NCI-H187 treated with DMSO at 0.1 percent for 48 hours (cell line): ENCODE measurements around the gene NPNT.

Source experiments
- DNase-seq: peaks from one replicate; lab custom pipeline; 2025; lab: John Stamatoyannopoulos, UW

NPNT gene

DNA sequence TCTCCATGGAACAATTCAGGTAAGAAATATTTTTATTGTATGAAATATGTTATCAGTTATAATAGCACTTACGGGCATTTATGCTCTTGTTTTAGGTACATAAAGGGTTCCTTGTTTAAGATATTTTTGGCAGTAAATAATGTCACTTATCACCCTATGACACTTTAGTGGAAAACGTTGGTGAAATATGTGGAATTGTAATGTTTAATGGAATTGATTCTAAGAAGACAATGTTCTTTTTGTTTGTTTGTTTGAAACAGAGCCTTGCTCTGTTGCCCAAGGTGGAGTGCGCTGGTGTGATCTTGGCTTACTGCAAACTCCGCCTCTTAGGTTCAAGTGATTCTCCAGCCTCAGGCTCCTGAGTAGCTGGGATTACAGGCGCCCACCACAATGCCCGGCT is 17.4 kb downstream of the NPNT start:
- no peak for DNase-seq

DNA sequence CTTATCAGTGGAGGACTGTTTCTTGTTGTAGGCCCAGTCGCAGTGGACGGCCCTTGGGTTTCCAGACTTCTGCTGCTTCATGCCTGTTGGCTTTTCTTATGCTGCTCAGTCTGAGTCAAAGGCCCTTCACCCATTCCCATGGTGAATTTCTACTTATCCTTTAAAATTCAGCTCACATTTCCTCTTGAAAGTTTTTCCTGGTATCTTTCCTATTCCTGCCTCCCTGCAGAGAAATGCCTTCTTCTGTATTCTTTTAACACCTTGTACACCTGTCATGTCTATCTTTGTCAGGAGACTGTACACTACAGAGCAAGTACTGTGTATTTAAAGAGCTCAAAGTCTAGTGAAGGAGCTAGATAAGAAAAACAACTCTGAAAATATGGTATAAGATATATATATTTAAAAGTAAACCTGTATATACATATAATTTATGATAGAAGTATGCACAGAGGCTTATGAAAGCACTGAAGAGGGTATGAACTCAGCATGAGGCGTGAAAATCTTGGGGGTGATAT is 22.0 kb downstream of the NPNT start:
- DNase-seq = no peak

DNA sequence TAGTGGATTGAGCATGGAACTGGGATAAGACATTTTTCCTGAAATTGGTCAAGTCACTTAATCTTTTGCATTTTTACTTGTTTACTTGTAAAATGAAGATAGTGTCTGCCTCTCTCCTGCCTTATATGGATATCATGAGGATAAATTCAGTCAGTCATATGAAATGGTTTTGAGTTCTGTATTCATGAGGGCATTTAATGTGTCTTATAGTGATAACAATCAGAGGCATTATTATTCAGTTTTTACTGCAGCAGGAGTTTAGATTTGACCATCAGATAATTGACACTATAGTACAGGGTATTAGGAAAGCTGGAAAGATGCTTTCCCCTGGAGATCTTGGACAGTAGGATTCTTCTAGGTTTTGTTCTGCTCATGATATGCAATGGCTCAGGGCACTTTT is 26.0 kb downstream of the NPNT start:
- no peak for DNase-seq

DNA sequence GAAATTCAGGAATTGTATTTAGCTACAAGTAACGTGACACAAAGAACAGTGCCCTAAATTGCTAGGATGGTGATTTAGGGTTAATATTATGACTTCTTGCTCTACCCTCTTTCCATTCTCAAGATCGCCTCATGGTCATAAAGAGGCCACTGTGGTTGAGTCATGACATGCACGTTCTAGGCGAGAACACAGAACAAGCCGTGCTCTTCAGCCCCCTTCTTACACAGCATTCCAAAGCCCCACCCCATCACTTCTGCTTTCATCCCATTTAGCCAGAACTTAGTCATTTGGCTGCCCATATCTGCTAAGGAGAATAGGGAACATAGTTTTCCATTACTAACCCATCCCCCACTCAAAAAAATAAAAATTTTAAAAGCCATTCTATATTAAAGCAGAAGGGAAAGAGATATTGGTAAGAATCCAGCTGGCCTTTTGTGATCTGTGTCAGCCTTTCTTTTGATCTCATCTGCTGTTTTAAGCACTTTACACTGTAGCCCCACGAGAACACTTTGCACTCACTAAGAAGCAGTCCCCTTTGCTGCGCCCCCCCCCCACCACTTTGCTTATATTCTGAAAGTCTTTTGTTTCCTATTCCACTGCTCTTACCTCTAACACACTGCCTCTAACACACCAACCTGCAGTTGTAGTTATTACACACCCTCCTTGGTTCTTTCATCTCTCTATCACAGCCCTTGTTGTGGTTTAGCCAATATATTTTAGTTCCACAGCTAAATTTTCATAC is 28.4 kb downstream of the NPNT start:
- no peak for DNase-seq

DNA sequence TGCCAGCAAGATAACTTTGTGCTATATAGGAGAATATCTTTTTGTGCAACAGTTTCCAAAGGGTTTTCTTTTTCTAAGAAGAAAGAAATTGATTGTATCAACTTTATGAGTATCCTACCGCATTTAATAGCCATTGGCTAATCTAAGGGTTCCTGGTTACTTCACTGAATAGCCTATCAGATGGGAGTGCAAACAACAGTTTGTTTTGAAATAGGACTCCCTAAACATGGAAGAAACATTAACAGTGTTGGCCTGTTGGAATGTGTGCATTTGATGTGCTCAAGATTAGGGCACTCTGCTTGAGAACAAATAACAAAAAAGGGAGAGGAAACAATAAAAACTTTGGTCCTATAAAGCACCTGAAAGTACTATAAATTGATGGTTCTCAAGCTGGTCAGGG is 29.1 kb downstream of the NPNT start:
- DNase-seq = no peak

DNA sequence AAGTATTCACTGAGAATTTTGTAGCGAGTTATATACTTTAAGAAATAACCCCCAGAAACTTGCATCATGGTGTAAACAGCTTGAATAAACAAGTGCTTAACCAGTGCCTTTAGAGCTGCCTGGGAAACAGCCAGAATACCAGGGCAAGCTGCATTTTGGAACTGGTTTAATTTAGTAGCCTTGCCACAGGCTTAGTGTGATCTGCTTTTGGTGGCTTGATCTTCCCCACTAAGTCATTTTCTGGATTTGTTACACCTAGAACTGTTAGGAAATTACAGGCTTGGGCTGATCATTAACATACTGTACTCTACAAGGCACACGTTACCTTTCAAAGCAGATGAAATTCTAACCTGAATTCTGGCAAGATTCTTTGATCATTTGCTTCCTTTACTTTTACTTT is 35.4 kb downstream of the NPNT start:
- no peak for DNase-seq

DNA sequence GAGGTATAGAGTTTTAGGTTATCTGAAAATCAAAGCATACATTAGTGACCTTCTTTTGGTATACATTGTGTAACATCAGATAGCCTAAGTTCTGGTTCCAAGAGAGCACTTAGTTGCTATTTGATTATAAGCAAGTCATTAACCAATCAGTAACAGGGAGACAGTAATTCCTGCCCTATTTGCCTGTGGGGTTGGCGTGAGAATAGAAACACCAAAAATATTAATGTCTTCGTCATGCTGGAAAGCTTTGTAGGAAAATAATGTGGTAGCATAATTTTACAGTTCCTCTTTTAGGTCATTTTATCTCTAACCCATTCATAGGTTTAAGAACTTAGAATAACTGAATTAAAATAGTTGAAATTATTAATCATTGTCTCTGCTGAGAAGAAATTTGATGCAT is 37.8 kb downstream of the NPNT start:
- DNase-seq = no peak

DNA sequence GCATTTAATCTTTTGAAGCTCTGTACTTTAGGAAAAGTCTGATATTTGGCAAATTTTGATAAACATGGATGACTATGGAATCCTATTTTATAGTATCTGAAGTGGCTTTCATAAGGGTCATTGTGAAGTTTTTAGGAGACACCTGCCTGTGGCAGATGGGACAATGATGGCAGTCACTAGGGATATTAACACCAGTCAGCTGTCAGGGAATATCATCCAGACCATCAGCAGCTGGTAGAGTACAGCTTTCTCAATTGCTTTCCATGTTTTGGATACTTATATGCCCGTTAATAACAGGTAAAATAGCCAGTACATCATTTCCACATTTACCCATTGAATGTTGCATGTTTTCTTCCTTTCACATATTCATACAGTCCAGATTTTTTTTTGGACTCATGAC is 39.1 kb downstream of the NPNT start:
- no peak for DNase-seq

DNA sequence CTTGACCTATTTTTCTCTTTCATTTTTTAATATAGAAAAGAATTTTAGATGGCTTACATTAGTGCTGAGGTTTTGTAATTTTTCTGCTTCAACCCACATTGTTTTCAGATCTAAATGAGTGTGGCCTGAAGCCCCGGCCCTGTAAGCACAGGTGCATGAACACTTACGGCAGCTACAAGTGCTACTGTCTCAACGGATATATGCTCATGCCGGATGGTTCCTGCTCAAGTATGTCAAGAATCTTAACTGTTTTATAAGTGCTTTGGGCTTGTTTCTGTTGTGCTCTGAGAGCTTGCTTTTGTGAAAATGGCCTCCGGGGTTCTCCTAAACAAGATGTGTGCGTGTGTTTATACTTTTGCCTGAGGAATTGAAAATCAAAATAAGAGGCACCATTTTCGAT is 41.6 kb downstream of the NPNT start:
- no peak for DNase-seq

DNA sequence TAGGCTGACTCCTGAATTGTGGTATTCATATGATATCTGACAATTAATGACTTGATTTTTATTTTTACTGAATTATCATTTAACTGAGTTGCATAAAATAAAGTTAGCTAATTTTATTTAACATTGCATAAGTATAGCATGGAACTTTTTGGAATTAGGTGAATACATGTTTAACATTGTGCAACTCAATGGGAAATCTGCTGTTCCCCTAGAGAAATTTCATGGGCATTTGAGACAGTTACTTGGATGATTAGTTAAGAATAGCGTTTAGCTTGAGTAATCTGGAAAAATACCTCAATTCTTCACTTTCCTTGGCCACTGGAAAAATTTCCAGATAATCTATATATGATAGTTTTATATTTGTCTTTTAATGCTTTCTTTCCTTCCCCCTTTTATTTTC is 42.5 kb downstream of the NPNT start:
- DNase-seq = no peak

DNA sequence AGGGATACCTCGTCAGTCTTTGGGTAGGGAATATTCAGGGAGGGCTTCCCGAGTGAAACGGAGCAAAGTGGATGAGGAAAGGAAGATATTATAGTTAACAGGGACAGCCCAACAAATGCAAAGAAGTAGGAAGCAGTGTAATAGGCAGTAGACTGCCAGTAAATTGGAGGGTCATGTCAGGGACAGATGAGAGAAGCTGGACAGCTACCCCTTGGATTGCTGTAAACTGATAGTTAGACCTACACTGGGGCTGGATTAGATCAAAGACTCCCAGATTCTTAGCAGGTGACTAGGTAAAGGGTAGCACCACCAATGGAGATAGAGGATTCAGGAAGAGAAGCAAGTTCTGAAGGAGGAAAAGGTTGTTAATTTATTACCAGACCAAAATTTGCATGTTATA is 48.0 kb downstream of the NPNT start:
- DNase-seq = no peak

DNA sequence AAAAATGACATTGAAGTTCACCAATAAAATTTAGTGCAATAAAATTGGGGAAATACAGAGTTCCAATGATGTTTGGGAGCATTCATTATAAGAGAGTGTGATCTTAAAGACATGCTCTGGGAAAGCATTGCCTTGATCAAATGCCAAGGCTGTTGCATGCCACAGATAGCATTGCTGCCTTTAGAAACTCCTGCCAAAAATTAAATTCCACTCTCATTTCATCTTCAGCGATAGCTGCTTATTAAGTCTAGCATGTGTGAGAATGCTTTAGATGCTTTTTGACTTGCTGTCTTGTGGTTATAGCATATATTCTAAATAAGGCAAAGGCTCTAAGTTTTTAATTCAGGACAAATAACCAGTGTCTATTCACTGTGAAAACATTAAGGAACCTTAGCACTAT is 49.3 kb downstream of the NPNT start:
- no peak for DNase-seq

DNA sequence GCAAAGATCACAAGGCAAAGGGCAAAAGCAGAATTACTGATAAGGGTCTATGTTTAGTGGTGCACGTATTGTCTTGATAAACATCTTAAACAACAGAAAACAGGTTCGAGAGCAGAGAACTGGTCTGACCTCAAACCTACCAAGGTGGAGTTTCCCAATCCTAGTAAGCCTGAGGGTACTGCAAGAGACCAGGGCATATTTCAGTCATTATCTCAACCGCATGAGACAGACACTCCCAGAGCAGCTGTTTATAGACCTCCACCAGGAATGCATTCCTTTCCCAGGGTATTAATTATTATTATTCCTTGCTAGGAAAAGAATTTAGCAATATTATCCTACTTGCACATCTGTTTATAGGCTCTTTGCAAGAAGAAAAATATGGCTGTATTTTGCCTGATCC is 51.5 kb downstream of the NPNT start:
- DNase-seq = no peak

DNA sequence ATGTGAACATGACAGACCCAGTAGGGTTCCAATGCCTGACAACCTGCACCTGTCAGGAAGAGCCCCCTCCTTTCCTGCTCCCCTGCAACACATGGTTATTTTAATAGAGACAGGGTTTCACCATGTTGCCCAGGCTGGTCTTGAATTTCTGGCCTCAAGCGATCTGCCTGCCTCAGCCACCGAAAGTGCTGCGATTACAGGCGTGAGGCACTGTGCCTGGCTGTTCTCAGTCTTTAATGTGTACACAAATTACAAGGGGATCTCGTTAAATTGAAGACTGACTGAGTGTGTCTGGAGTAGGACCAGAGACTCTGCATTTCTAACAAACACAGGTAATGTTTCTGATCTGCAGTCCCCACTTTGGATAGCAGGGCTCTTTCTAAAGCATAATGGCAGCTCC is 55.4 kb downstream of the NPNT start:
- DNase-seq = no peak

DNA sequence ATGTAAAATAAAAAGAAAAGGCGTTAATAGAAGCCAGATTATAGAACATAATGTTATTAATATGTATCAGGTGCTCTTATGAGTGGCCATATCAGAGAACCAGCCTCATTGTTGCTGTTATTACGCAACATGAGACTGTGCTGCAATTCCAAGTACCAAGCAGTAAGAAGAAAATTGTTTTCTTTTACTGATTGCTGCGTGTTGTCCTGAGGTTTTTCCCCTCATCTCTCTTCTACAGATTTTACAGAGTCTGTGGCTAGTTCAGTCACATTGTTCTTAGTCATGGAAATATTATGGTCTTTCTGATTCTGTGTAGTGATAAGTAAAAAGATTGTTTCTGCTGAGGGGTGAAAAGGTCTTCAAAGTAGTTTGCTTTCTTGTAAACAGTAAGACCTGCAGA is 55.9 kb downstream of the NPNT start:
- DNase-seq = no peak

DNA sequence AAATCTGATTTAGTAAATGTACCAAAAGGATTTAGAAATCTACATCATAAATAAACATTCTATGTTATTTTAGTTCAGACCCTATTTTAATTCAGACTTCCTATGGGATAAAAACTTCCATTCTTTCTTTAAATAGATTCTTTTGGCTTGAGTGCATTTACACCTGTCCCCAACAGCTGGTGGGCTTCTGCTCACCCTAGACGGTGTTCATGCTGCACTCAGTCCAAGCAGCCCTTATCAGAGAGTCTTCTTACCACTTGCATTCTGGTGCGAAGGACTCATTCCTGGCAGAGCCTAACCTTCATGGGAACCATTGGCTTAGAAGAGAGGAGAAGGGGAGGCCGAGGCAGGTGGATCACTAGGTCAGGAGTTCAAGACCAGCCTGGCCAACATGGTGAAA is 57.3 kb downstream of the NPNT start:
- no peak for DNase-seq

DNA sequence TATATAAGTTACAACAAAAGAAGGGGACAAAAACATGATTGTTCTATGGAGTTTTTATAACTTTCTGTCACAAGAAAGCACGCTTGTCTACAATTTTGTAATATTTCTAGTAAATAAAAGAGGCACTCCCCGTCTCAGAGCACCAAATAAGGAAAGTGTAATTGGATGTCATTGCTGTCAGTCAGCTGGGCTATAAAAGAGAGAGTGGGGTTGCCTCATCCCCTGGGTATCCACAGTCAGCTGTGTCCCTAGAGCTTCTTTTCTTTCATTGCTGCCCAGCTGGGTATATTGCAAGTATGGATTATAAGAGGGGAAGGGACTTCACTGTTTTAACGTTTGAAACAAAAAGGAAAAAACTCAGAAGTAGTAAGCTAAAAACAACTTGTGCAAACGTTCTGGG is 61.3 kb downstream of the NPNT start:
- no peak for DNase-seq

DNA sequence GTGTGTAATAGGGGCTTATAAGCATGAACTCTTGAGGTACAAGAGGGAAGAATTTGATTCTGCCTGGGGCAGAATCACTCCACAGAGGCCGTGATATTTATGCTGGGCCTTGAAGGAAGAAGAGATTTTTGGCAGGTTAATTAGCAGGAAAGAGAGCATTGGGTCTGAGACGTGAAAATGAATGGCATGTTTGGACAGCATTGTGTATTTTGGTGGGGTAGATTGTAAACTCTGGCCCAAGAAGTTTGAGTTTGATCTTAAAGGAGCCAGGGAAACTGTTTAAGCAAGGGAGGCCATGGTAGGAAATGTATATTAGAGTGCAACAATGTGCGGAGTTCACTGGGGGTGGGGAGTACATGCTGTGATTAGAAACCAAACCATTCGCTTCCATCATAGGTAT is 62.4 kb downstream of the NPNT start:
- no peak for DNase-seq

DNA sequence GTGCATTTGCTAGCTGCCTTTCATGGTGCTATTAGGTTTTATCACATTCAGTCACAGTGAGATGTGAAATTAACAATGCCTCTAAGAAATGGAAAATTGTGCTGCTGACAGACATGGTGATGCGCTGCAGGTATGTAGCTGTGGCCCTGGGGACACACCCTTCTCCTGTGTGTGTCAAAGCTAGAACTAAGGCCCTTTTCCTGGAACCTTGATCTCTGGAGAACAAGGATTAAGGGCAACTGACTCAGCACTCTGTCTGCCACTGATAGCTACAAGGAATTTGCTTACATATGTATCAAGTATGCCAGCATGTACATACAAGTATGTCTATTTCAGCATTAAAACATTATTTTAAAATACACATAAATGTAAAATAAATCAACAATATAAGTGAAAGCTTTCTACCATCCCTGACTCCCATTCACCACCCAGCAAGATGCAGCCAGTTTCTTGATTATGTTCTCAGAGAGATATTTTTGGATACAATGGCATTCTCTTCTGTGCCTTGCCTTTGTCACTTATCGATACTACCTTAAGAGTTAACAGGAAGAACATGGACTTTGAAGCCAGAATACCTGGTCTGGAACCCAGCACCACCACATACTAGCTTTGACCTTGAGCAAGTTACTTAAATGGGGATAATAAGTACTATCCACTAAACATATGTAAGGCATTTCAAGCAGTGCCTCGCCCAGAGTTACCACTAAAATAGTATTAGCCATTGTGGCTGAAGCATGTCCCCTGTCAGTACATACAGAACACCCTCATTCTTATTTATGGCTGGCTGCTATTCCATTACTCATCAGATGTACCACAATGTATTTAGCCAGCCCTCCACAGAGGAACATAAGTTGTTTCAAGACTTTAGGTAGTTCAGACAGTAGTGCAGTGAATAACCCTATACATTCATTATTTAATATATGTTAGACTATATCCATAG is 68.5 kb downstream of the NPNT start:
- no peak for DNase-seq

DNA sequence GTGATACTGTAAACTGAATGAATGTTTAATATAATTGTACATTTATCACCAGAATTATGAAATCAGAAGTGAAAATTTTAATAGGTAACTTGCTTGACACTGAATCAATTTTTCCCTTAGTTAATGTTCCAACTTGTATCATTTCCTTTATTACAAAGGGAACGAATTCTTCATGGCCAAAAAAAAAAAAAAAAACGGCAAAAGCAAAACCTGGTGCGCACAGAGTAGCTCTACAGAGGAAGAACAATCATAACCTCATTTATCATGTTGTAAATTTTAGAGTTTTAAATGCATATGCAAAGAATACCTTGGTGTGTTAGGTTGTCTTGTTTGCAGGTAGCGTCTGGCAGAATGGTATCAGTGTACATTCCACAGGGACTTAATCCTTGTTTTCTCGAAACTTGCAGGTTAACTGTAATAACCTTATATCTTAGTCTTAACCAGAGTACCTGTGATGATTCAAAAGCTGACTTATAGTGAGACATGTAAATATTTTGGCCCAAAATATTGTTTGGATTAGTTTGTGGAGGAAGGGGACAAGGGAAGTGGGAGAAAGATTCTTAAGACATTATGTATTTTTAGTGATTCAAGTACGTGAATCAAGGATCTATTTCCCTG is 70.0 kb downstream of the NPNT start:
- no peak for DNase-seq

DNA sequence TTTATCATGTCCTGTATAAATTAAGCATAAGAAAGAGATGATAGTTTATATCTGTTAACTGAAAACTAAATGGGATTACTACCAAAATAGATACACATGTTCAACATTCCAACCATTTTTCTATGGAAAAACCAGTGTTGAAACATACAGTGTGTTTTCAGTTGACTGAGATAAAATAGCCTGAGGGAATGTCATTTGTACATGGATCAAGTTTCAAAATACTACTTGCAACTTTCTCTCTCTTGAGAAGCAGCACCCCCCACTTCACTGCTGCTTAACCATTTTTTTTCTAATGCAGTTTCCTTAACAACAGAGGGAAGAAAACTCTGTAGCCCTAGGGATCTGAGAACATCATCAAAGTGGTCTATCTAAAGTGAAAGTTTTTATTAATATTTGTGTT is 70.8 kb downstream of the NPNT start:
- no peak for DNase-seq

DNA sequence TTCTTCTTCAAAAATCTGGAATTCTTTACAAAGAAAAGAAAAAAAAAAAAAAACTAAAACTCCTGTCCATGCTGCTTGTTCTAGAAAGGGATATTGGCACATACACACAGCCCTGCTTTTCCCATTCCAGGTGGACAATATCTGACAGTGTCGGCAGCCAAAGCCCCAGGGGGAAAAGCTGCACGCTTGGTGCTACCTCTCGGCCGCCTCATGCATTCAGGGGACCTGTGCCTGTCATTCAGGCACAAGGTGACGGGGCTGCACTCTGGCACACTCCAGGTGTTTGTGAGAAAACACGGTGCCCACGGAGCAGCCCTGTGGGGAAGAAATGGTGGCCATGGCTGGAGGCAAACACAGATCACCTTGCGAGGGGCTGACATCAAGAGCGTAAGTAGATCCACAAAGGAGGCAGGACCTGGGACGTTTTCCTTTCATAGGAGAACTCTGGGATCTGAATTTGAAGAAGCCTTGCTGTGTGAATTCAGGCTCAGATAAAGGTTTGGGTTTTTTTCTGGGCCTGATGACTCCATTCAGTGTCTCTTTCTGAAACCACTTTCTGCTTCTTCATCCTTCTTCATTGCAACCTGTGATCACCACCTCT is 71.9 kb downstream of the NPNT start:
- DNase-seq = no peak
